ENCODE measurements around the gene EGFLAM.
A peak's percentile ranks its signal among the peaks of the same experiment; 100 is the strongest.

Gene EGFLAM

DNA sequence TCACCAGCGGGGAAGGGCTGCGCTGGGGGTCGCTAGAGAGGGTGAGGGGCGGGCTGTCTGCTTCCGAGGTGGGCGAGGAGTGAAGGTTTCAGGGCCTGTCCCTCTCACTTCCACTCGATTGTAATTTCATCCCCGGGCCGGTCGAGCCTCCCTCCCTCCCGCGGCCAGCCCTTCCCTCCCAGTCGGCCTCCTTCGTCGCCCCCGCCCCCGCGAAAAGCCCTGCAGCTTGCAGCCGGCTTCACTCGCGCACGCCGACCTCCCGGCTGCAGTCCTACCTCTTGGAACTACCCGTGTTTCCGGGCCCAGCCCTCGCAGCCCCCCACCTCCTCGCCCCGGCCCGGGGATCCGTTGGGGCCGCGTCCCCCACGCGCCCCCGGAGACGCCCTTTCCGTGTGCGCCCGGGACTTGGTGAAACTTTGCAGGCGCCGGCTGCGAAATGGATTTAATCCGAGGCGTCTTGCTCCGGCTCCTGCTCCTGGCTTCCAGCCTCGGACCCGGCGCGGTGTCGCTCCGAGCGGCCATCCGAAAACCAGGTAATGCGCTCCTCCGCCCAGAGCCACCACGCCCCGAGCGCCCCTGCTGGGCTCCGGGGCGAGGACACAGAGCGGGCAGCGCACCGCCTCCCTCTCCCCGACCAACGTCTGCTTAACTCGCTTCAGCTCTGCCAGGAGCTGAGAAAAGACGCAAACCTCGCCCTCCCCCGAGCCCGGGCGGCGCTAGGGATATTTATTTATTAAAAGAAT, at the start of gene EGFLAM:
TSS of gene EGFLAM (plus strand) at position 241 of the 743 bp plus-strand sequence. CDS start at position 437, 196 bp downstream.
- peak in 1 of 2 donors; percentile 31 for DNase-seq

DNA sequence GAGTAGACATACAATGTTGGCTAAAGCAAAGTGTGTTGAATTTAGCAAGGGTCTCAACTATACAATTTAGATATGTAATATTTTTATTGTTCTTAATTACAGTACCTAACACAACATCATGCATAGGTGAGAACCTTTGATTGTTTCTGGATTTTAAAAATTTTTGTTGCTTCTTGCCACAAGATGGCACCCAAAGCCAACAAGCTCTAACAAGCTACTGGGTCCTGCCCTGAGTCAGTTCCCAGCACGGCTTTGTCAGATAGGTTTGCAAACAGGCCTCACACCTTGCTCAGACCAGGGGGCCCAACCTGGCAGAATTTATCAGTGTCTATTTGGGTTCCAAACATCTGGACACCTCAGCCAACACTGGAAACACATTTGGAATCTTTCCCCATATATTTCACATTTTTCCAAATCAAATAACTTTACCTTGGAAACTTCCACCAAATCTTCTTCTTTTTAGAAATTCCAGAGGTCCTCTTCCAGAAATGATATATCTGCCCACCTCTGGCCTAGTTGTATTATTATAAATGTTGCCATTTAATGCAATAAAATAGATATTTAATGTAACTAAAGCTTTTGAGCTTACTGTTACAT, 49.5 kb upstream of the EGFLAM start:
- DNase-seq, result no peak

DNA sequence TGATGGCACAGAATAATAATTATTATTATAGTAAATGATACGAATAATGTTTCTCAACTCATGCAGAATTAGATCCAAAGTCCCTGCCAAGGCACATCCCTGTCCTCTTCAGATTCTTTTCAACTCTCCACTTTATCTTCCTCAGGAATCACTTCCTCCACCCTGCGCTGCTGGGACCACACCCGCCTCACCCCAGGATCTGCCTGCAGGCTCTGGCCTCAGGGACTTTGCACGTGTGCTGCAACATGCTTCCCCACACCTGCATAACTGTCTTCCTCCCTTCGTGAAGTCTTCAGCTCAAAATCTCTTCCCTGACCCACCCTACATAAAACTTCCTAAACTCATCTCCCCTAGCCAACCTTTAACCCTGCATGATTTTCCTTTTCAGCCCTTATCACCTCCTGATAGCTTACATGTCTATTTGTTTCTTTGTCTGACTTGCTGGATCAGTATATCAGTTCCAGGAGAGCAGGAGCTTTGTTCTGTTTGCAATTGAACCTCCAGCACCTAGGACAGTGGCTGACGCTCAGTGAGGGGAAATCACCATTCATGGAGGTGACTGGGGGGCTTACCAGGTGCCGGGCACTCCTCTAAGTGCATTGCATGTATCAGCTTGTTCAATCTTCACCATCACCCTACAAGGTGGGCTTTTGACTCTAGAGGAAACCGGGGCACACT, 47.5 kb upstream of the EGFLAM start:
- DNase-seq, result no peak

GRCh38 chr5:38211354-38211710, 47.0 kb upstream of the EGFLAM start:
- DNase-seq, result no peak

DNA sequence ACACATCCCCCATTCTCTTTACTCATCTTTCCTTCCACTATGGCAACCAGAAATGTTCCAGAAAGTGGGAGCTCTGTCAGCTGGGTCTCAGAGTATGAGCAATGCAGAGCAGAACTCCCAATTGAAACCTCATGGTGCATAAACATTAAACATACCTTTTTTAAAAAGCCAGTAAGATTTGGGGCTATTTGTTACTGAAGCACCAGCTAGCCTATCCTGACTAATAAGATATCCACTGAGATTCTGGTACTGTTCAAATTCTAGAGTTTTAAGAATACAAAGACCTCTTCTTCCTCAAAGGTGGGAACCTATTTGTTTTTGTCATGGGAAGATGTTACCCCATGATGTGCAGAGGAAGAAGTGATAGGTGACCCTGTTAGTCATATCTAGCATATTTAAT, 46.1 kb upstream of the EGFLAM start:
- DNase-seq, result no peak

- no peak for DNase-seq
Observed at GRCh38 chr5:38226091-38226490, 32.3 kb upstream of the EGFLAM start.

DNA sequence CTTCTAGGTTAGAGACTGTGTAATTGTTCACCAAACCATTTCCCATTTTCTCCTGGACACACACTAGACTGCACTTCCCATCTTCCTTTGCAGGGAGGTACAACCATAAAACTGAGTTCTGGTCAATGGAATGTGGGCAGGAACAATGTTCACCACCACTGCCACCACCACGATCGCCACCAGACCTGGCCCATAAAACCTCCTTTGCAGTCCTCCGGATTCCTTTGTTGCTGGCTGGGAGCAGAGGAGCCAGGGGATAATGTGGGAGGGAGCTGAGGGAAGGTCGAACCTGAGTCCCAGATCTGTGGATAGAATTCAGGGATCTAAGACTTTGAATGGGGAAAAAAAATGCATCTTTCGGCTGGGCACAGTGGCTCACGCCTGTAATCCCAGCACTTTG, 29.4 kb upstream of the EGFLAM start:
- no peak for DNase-seq

DNA sequence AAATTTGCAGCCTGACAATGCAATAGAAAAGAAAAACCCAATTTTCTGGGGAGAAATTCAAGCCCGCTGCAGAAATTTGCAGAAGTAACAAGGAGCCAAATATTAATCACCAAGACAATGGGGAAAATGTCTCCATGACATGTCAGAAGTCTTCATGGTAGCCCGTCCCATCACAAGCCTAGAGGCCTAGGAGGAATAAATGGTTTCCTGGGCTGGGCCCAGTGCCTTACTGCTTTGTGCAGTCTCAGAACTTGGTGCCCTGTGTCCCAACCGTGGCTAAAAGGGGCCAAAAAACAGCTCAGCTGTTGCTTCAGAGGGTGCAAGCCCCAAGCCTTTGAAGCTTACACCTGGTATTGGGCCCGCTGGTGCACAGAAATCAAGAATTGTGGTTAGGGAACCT, 23.6 kb upstream of the EGFLAM start:
- DNase-seq, result no peak

GRCh38 chr5:38237681-38238080, 20.7 kb upstream of the EGFLAM start:
- no peak for DNase-seq

DNA sequence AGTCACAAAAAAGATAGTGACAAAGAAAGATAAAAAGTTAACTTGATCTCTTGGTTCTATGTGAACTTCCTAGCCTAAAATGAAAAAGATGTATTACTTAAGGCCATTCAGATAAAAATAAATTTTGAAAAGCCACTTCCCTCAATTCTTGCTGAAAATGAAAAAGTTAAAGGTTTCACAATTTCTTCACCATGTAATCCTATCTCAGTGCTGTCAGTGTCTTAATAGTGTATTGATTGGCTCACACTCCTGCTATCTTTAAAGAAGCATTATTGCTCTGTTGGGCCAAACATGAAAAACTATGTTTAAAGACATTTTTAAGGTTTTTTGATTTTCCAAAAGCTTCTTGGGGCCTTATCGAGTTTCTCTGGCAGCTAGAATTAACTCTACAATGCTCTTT, 18.1 kb upstream of the EGFLAM start:
- DNase-seq, result no peak

DNA sequence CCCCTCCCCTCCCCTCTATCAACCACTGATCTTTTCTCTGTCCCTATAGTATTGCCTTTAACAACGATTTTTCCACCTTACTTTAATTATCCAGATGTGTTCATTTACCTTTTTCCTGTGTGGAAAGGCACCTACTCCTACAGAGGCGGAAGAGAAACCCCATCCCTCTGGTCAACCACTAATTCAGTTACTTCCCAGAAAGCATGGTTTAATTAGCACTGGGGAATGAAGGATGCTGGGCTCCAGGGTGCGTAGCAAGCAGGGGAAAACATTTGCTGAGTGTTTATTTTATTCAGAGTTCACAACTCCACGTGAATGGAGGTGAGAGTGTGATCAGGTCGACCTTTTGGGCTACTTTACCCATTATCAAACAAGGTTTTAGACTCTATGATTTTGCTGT, 16.7 kb upstream of the EGFLAM start:
- DNase-seq, result no peak

DNA sequence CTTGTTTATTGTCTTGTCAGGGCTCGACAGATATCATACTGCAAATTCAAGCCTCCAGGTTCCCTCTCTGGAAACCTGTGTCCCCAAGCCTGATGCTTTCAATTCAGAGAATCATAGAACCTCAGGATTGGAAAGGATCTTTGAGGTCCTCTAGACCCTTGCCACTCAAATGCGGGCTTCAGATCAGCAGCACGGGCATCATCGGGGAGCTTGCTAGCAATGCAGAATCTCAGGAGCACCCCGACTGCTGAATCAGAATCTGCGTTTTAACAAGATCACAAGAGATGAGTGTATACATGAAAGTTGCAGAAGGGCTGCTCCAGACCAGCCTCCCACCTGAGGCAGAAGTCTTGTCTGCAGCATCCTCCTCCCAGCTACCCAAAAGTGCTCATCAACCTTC, 13.1 kb upstream of the EGFLAM start:
- DNase-seq, result no peak

GRCh38 chr5:38249301-38249700, 9.1 kb upstream of the EGFLAM start:
- no peak for DNase-seq

DNA sequence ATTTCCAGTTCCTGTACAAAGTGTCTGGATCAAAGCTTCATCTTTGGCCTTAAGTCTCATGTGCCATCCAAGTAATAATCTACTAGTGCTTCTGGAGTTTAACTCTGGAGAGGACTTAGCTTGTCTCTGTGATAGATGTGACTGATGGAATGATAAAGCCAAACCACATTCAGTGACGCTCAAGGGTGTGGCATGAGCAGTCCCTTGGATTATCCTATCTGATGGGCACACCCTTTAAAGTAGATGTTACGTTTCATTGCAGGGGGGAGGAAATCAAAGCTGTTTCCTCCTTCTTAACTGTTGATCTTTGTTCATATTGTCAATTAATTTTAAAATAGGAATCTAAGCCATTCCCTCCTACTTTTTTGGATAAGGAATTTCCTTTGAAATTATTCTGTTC, 8.5 kb upstream of the EGFLAM start:
- no peak for DNase-seq

- no peak for DNase-seq
Observed at GRCh38 chr5:38250763-38251448, 7.5 kb upstream of the EGFLAM start.

GRCh38 chr5:38253759-38254158, 4.6 kb upstream of the EGFLAM start:
- no peak for DNase-seq

DNA sequence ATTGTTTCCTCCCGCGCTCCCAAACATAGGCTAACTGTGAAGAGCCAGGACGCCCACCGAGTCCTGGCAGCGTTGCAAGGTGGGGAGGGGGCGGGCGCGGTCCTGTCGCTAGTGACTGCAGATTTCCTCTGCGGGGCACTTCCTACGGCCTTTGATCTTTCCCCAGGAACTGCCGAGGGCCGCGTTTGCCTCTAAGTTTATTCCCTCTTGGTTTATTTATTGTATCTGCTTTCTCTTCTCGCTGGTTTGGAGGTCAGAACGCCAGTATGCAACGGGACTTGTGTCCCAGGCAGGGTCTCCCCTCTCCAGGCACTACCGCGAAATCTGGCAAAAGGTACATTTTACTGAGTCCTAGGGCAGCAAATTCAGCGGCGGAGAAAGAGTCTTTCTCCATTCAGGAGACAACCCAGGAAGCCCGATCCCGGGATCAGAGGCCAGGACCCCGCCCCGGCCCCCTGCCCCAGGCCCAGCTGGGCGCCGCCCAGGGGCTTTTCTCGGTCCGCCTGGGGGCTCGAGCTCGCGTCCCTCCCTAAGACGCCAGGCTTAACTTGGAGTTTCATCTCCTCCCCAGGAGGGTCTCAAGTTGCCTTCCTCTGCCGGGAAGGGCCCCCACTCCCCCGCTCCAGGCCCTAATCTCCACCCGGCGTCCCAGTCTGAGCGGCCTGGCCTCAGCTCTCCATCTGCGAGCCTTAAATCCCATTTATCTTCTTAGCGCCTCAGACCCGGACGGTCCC, 884 bp upstream of the EGFLAM start:
- DNase-seq, result no peak

- no peak for DNase-seq
Observed at GRCh38 chr5:38258042-38258318, 379 bp upstream of the EGFLAM start.

- no peak for DNase-seq
Observed at GRCh38 chr5:38259062-38259808, 876 bp downstream of the EGFLAM start.

GRCh38 chr5:38259809-38260160, 1.4 kb downstream of the EGFLAM start:
- DNase-seq, result no peak

GRCh38 chr5:38263983-38264382, 5.6 kb downstream of the EGFLAM start:
- DNase-seq, result no peak

DNA sequence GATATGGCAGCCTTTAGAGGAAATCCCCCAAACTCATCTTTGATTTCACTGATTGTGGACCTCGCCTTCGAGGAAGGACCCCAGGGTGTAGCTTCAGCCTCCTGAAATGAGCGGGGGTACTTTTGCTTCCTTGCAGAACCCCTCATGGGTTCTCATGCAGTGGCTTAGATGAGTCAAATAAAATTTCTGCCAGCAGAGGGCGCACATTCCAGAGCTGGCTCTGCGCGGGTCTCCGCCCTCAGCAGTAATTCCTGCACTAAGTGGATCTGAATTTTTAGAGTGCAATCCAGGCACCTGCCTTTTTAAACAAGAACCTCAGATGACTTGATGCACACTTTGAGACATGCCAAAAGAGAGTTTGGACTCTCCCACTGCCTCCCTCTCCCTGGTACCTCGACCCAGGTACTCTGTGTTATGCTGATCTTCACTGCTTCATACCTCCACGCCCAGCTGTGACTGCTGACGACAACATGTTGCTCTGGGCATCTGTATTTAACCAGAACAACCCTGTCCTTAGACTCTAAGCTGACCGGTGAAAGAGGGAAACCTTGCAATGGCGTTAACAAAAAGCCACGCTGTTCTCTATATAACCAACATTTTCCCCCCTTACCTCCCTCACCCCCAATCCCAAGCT, 7.3 kb downstream of the EGFLAM start:
- DNase-seq, result peak; percentile 53 to 61

Measured in stimulated activated CD4-positive, alpha-beta T cell treated with anti-CD3 and anti-CD28 coated beads, Interleukin-2, amount 100 ng/mL, for 24 hours (primary cell).